HTR-8/SVneo (cell line): ENCODE data around the gene LCN6.

Experiments used
- DNase-seq: peaks from one replicate; pipeline ENCODE4 v3.0.0; 2011; ENCODE audit warnings: low spot score, mixed read lengths; ENCODE audit not compliant: insufficient read length
- FAIRE-seq: peaks from 2 replicates; lab custom pipeline; 2011; peaks lifted over from hg19 to GRCh38; lab: Jason Lieb, UNC

LCN6 gene

GRCh38 chr9:136696502-136696901 lies 51.8 kb downstream of the LCN6 start:
- no peak for FAIRE-seq
- no peak for DNase-seq

GRCh38 chr9:136695955-136696354 lies 52.4 kb downstream of the LCN6 start:
- DNase-seq (no peak), FAIRE-seq (no peak)

- DNase-seq, result no peak
Observed at GRCh38 chr9:136695435-136695895, 52.9 kb downstream of the LCN6 start.

GRCh38 chr9:136694872-136695247 lies 53.5 kb downstream of the LCN6 start:
- FAIRE-seq (no peak), DNase-seq (no peak)

More at GRCh38 chr9:136695435-136695895, 52.9 kb downstream of the LCN6 start:
- FAIRE-seq, result no peak

GRCh38 chr9:136694163-136694871 lies 54.0 kb downstream of the LCN6 start:
- FAIRE-seq (no peak), DNase-seq (peak; percentile 74)
